BE2C (cell line): ENCODE measurements around the gene PHOSPHO1.
A peak's percentile ranks its signal among the peaks of the same experiment; 100 is the strongest.
"Not testable (repeated sequence)": the region's sequence is repeated elsewhere in the genome, so short reads cannot be mapped to it uniquely, and the experiment has no call there.

ENCODE experiments used
- DNase-seq: peaks from one replicate; pipeline ENCODE4 v3.0.0-alpha.2; 2020
- H3K27me3 ChIP-seq: fragments of 250-450 bp; sonication (Bioruptor Pico); 2 replicates; pipeline ENCODE4 v1.5.1; 2020; ENCODE audit warnings: mild to moderate bottlenecking
- H3K36me3 ChIP-seq: fragments of 250-450 bp; sonication (Bioruptor Pico); 2 replicates; pipeline ENCODE4 v1.5.1; 2020; ENCODE audit warnings: mild to moderate bottlenecking
- H3K4me1 ChIP-seq: fragments of 250-450 bp; sonication (Bioruptor Pico); 2 replicates; pipeline ENCODE4 v1.5.1; 2020
- H3K4me3 ChIP-seq: 2 replicates; pipeline ENCODE4 v1.5.1; 2011; ENCODE audit warnings: low read depth, low read length
- H3K9me3 ChIP-seq: fragments of 250-450 bp; sonication (Bioruptor Pico); 2 replicates; pipeline ENCODE4 v1.5.1; 2020
- CTCF ChIP-seq: IDR thresholded peaks from 2 replicates; pipeline ENCODE4 v1.5.1; 2012; ENCODE audit warnings: mild to moderate bottlenecking, low read depth, low read length

PHOSPHO1 gene

GRCh38 chr17:49183341-49183740 lies 47.2 kb downstream of the PHOSPHO1 start:
- DNase-seq, result no peak
- no peaks in the 10 kb centered on the region for H3K27me3 ChIP-seq
- no peak overlapping the region for H3K4me3 ChIP-seq
- peaks cover 7% of the 10 kb centered on the region; the same call in 1 of the 2 replicates for H3K9me3 ChIP-seq
- H3K4me1 ChIP-seq, result no peaks in the 10 kb centered on the region
- TF ChIP-seq CTCF, result no peak
- H3K36me3 ChIP-seq, result no peaks in the 10 kb centered on the region

- DNase-seq, result no peak
- Histone ChIP-seq H3K27me3 (peaks cover 4% of the 10 kb centered on the region; the same call in 1 of the 2 replicates), H3K4me1 (no peaks in the 10 kb centered on the region), H3K4me3 (no peak overlapping the region), H3K36me3 (no peaks in the 10 kb centered on the region), H3K9me3 (peaks cover 10% of the 10 kb centered on the region)
- no peak for TF ChIP-seq CTCF
Measured at GRCh38 chr17:49180998-49181635, 49.5 kb downstream of the PHOSPHO1 start.

GRCh38 chr17:49180303-49180702 lies 50.3 kb downstream of the PHOSPHO1 start:
- H3K4me1 ChIP-seq, result no peaks in the 10 kb centered on the region
- H3K4me3 ChIP-seq, result no peak overlapping the region
- peak; percentile 92 for TF ChIP-seq CTCF
- peaks cover 12% of the 10 kb centered on the region; the same call in 1 of the 2 replicates for H3K27me3 ChIP-seq
- peak; percentile 72 for DNase-seq
- H3K36me3 ChIP-seq, result no peaks in the 10 kb centered on the region
- peaks cover 9% of the 10 kb centered on the region for H3K9me3 ChIP-seq

- not testable (repeated sequence) for H3K4me3 ChIP-seq, H3K9me3 ChIP-seq, H3K36me3 ChIP-seq, DNase-seq, H3K4me1 ChIP-seq
- H3K27me3 ChIP-seq, result peaks cover 18% of the 10 kb centered on the region
Measured at GRCh38 chr17:49175978-49176377, 54.6 kb downstream of the PHOSPHO1 start.
